Stimulated activated CD8-positive, alpha-beta memory T cell treated with anti-CD3 and anti-CD28 coated beads, Interleukin-2, amount 100 ng/mL, for 48 hours (primary cell): ENCODE measurements around the gene PHAF1.

Experiments used
- DNase-seq, 2 donors: peaks; one replicate each; pipeline ENCODE4 v3.0.0-alpha.2; 2020; ENCODE audit warnings: low read depth in 2 of 2

Gene PHAF1

DNA sequence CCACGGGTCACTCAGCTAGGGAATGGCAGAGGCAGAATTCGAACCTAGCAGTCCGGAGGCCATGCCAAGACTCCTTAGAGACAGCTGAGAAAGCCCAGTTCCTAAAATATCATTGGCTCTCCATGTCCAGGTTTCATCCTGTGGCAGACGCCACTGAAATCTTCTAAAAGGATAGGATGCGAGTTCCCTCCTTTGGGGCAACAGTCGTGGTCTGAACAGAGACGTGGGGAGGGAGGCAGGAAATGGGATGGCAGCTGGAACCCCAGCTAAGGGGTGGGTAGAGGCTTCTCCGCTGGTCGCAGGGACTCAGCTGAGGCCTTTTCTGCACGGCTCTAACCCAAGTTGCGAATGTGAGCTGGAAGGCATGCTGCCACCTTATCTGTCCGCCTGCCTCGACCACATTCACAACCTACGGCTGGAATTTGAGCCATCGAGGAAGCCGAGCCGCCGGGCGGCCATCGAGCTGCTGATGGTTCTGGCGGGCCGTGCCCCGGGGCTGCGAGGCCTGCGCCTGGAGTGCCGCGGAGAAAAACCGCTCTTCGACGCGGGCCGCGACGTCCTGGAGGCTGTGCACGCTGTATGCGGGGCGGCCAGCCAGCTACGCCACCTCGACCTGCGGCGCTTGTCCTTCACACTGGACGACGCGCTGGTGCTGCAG lies 52.9 kb downstream of the PHAF1 start:
- DNase-seq = no peak

DNA sequence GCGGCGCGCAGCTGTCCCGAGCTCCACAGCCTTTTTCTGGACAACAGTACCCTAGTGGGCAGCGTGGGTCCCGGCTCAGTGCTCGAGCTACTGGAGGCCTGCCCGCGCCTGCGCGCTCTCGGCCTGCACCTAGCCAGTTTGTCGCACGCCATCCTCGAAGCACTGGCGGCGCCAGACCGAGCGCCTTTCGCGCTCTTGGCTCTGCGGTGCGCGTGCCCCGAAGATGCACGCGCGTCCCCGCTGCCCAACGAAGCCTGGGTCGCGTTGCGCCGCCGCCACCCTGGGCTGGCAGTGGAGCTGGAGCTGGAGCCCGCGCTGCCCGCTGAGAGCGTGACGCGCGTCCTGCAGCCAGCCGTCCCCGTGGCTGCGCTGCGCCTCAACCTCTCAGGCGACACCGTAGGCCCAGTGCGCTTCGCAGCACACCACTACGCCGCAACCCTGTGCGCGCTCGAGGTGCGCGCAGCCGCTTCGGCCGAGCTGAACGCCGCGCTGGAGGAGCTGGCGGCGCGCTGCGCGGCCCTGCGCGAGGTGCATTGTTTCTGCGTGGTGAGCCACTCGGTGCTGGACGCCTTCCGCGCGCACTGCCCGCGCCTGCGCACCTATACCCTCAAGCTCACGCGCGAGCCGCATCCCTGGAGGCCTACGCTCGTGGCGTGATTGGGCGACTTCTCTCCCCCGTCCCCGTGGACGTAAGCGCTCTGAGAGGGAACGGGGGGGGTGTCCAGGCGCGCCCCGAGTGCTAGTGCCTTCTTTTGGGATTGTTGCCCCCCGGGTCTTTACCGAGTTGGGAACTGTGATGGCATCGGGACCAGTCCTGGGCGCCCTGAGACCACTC lies 53.6 kb downstream of the PHAF1 start:
- no peak for DNase-seq

DNA sequence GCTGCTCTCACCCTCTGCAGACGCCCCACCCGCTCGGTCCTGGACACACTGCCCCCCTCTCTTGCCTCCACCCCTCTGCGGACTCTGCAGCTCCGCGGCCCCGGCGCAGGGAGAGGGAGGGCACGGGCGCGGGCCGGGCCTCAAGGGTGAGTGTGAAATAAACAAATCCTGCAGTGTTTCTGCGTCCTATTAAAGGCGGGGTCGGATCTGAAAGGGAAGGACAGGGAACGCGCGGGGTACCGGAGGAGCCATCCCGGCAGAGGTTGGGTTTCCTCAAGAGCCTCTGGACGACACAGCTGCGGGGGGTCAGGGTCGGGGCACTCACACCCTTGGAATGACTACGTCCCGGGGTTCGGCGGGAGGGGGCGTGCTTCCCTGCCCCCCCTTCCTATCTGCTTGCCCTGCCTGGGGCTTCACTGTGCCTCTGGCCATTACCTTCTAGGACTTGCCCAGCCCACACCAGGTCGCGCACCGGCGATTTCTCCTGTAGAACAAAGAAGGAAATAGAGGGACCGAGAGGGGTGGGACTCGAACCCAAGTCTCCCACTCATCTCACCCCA lies 54.3 kb downstream of the PHAF1 start:
- no peak for DNase-seq

DNA sequence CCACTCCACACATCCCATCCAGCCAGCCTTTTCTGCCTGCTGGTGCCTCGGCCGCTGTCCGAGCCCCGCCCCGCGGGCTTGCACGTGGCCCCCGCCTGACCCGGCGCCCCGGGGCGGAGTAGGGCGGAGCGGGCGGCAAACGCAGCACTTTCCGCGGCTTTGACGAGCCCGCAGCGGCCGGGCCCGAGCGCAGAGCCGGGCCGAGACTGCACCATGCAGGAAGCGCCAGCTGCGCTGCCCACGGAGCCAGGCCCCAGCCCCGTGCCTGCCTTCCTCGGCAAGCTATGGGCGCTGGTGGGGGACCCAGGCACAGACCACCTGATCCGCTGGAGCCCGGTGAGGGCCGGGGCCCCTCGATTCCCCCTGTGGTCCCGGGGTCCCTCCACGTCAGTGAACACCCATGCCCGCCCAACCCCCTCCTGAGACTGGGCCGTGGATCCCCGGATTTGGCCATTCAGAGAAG lies 54.9 kb downstream of the PHAF1 start, which contains the start of gene HSF4:
TSS of gene HSF4 (plus strand) at position 147 of the 463 bp plus-strand sequence. CDS start at position 214, 67 bp downstream.
- DNase-seq = no peak

DNA sequence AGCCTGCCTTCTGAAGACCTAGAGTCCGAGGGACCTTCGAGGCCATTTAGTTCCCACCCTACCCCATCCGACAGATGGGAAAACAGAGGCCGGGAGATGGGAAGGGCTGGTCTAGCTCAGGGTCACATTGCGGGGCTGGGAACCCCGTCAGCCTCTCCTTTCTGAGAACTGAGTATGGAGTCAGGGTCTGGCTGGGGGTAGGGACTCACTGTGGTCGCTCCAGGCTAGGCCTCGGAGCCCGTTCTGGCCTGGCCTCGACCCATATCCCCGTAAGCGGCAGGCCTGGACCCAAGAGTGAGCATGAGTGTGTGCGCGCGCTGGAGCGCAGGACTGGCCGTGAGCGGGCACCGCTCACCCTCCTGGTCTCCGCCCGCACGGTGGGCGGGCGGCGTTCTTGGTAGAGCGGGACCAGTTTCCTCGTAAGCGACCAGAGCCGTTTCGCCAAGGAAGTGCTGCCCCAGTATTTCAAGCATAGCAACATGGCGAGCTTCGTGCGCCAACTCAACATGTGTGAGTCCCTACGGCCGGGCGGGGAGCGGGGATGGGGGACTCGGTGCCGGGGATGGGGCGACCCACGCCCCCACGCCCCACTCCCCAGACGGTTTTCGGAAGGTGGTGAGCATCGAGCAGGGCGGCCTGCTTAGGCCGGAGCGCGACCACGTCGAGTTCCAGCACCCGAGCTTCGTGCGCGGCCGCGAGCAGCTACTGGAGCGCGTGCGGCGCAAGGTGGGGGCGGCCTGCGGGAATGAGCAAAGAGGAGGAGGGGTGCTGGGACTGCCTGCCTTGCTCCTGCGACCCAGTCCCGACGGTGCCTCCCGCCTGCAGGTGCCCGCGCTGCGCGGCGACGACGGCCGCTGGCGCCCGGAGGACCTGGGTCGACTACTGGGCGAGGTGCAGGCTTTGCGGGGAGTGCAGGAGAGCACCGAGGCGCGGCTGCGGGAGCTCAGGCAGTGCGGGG lies 55.7 kb downstream of the PHAF1 start:
- no peak for DNase-seq

DNA sequence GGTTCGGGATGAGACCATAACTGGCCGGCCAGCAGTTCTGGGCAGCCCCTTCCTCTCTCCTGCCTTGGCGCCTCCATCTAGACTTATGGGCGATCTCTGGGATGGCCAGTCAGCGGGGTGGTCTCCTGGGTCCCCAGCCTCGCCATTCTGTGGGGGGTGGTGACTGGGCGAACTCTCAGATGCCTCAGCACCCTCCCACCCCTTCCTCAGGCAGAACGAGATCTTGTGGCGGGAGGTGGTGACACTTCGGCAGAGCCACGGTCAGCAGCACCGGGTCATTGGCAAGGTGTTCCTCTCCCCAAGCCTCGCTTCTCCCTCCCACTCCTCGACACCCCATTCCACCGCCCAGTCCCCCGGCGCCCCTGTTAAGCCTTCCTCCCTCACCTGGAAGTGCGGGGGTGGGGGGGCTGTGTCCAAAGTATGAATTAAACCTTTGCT lies 56.4 kb downstream of the PHAF1 start:
- DNase-seq = no peak

DNA sequence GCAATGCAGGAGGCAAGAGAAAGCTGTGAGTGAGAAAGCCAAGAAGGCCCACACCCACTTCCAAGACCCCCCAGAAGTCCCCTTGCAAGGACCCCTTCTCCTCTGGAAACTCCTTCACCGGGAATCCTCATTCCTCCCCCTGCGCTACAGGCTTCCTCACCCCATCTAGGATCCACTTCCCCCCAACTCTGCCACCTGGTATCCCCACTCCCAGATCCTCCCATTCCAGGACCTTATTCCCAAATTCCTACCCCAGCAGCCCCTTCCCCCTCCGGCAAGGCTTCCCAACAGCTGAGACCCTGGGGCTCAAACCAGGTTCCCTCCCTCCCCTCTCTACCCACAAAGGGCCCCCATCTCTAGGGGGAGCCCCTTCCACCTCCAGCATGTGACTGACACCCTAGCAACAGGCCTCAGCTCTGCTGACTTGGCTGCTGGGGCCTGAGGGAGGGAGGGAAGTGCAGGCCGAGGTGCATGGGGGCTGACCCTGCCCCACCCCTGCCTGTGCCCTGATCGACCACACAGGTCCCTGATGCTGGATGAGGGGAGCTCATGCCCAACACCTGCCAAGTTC lies 56.9 kb downstream of the PHAF1 start:
- DNase-seq = no peak

DNA sequence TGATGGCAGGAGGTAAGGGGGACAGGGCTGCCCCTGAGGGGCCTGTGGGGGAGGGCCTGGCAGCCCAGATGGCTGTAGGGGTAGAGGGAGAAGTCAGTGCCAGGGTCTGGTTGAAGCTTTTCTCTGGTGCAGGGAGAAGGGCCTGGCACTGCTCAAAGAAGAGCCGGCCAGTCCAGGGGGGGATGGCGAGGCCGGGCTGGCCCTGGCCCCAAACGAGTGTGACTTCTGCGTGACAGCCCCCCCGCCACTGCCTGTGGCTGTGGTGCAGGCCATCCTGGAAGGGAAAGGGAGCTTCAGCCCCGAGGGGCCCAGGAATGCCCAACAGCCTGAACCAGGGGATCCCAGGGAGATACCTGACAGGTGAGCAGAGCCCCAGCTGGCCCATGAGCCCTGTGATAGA lies 57.8 kb downstream of the PHAF1 start:
- DNase-seq = no peak

DNA sequence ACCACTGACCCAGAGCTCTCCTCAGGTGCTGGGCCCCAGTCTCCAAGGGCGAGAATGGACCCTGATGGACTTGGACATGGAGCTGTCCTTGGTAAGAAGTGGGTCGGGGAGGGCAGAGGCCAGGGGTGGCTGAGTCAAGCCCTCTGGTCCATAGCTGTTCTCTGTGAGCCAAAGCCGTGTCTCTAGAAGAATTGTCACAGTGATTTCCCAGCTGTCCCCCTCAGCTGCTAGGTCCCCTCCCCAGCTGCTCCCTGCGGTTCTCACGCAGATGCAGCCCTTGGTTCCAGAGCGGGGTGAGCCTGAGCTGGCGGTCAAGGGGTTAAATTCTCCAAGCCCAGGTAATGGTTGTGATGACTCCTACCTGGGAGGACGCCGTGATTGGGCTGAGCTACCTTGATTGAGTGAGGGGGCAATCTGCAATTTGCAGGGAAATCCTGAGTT lies 59.3 kb downstream of the PHAF1 start:
- DNase-seq = no peak

DNA sequence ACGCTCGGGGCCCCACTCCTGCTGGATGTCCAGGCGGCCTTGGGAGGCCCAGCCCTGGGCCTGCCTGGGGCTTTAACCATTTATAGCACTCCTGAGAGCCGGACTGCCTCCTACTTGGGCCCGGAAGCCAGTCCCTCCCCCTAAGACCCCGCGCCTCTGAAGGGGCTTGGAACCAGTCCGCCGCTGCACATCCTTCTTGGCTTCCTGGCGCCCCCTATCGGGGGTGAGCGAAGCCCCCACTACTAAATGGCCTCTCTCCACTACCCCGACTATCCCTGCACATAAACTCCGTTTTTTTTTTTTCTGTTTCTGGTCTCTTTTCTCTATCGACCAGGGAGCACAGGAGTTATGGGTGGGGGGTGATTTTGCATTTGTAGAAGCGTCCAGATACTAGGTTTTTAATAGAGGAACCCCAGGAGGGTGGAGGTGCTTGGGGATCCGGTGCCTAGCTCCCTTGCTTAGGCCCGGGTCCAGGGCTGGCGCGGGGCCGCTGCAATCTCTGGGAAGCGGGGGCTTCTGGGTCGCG lies 60.0 kb downstream of the PHAF1 start:
- no peak for DNase-seq

DNA sequence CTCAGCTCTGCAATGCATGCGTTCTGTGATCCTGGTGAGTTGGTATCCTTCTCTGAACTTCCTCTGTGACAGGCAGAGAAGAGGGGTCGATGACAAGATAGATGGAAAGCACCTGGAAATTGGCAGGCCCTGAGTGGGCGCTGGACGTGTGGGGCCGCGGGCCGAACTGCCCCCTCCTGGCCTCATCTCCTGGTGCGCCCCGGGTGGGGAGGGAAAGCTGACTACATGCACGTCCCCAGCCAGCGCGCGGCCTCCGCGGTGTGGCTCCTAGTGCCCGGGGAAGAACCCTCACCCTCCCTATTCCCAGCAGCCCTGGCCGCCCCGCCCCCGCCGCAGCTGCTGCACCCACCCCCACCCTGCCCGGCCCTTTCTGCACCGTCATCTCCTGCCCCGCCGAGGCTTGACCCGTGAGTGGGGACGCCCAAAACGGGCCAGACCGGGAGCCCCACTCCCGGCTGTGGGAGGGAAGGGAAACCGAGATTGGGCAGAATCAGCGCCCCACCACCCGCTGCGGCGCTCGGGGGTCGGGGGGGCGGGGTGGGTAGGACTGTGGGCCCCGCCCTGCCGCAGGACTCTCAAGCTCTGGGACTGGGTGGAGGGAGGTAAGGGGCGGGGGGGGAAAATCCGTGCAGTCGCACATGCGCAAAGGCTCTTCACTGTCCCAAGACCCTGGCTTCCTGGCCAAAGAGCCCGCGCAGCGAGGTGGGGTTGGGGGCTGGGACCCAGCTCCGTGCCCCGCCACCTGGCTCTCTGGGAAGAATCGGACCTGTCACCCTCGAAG lies 60.6 kb downstream of the PHAF1 start, which contains the start of gene NOL3:
TSS of gene NOL3 (plus strand) at position 371 of the 781 bp plus-strand sequence.
- DNase-seq = no peak

DNA sequence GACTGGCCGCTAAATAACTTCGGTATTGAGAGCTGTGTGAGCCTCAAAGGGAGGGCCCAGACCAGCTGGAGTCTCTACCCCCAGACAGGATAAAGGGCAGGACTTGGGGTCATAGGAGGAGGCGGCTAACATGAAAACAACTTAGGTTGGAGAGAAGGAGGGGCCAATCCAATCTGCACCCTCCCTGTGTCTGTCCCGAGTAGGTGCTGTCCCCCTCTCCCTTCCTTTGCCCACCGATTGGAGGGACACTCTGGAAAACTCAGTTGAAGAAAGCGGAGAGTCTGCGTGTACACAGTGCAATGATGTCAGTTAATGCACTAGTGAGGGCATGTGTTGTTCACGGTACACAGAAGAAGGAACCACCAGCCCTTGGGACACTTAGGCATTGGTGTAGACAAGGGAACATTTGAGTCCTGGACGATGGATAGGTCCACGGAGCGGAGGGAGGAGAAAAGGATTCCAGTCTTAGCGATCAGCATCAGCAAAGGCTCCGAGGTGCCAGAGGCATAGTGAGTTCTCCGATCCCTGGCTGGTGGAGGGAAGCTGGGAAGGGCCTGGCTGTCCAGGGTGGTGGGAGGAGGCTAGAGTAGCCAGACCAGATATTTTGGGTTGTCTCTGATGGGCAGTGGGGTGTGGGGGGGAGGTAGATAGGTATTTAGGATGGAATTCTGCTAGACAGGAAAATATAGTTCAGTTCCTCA lies 61.4 kb downstream of the PHAF1 start:
- no peak for DNase-seq

DNA sequence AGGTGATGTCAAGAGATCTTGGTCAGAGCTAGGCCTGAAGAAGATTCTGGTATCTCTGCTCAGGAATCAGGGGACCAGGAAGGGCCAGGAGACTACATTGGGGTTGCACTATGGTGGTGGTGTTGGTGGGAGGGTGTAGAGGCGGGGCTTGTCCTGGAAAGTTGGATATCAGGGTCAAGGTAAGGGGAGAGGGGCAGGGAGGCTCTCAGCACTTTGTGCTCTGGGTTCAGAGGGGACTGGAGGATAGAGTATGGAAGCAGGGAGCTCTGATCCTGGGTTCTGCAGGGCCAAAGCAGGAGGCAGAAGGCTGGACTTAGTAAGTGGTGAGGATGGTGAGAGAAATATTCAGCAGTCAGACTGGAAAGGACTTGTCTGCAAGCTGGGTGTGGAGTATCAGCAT lies 63.6 kb downstream of the PHAF1 start:
- no peak for DNase-seq

DNA sequence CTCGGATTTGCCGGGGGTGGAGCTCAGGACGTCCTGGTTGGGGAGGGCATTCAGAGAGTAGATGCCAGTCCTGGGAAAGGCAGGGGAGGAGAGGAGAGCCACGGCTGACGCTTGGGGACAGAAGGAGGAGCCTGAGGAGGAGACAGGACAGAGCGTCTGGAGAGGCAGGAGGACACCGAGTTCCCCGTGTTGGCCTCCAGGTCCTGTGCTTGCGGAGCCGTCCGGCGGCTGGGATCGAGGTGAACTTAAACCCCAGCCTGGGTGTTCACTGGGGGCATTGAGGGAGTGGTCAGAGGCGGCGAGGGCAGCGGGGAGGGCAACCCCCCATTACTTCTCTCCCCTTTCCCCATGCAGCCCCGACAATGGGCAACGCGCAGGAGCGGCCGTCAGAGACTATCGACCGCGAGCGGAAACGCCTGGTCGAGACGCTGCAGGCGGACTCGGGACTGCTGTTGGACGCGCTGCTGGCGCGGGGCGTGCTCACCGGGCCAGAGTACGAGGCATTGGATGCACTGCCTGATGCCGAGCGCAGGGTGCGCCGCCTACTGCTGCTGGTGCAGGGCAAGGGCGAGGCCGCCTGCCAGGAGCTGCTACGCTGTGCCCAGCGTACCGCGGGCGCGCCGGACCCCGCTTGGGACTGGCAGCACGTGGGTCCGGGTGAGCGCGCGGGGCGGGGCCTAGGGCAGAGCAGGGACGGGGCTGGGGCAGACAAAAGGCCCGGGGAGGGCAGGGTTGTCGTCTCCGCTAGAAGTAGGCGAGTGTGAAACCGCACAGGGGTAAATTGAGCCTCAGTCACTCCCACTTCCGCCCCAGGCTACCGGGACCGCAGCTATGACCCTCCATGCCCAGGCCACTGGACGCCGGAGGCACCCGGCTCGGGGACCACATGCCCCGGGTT lies 64.3 kb downstream of the PHAF1 start:
- DNase-seq = peak in 1 of 2 donors; percentile 56

DNA sequence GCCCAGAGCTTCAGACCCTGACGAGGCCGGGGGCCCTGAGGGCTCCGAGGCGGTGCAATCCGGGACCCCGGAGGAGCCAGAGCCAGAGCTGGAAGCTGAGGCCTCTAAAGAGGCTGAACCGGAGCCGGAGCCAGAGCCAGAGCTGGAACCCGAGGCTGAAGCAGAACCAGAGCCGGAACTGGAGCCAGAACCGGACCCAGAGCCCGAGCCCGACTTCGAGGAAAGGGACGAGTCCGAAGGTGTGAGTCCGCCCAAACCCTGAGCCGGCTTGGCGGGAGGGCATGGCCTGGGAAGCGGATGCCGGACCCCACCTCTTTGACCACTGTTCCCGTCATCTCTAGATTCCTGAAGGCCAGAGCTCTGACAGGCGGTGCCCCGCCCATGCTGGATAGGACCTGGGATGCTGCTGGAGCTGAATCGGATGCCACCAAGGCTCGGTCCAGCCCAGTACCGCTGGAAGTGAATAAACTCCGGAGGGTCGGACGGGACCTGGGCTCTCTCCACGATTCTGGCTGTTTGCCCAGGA lies 65.0 kb downstream of the PHAF1 start:
- DNase-seq = no peak

DNA sequence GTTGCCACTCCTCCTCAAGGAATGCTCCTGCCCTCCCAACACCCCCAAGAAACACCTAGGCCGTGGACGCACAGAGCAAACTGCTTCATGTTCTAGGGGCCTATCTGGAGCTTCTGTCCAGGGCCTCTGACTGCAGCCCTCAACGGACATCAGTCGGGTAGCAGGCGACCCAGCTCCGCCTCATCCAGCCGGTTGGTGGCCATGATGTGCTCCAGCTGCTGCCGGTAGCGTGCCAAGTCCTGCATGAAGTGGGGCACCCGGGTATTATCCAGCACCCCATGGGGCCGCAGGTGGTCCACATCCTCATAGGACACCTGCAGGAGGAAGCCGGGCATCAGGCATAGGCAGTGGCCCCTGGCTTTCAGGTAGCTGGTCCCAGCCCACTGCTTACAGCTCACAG lies 66.9 kb downstream of the PHAF1 start:
- DNase-seq = no peak

DNA sequence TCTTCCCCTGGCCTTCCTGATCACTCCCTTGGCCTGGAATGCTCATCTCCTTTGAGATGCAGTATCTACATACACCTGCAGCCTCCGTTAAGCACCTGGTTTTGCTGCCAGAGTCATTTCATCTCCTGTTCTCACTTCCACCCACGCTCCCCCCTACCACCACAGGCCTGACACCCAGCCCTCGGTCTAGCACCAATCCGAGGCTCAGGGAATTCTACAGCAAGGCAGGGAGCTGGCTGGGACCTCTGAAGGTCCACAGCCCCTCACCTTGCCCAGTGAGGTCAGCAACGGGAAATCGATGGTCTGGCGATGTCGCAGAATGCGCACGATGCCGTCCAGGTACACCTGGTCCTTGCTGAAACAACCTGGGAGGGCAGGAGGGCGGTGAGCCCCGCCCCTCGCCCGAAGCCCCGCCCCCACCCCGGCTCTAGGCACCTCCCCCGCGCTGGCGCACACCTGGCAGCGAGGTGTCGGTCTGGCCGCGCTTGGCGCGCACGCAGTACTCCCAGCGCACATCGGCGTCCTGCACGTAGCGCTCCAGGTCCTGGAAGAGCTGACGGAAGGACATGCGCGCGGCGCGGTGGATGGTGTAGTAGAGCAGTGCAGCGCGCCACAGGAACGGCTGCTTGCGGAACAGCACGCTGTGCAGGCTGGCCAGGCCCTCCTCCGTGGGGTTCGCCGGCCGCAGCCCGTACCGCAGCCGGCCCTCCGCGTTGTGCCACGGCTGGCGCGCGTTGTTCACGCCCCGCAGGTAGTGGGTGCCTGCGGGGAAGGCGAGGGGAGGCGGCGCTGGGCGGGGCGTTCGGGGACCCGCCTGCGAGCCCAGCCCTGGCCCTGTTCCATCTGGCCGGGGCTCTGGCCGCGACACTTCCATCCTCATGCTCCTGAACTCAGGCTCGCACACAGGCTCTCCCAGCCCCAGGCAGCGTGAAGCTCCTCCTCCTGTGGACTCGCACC lies 68.3 kb downstream of the PHAF1 start:
- no peak for DNase-seq
